Brain microvascular endothelial cell (primary cell): ENCODE data around the gene GLT6D1.

Experiments
- DNase-seq: peaks from one replicate; pipeline ENCODE4 v3.0.0-alpha.2; 2020
- H3K27ac ChIP-seq: fragments of 250-450 bp; sonication (Bioruptor Pico); 2 replicates; pipeline ENCODE4 v1.5.1; 2020; ENCODE audit warnings: mild to moderate bottlenecking, moderate library complexity
- H3K27me3 ChIP-seq: fragments of 250-450 bp; sonication (Bioruptor Pico); replicated peaks from 2 replicates; pipeline ENCODE4 v1.5.1; 2020; ENCODE audit warnings: mild to moderate bottlenecking
- H3K36me3 ChIP-seq: fragments of 250-450 bp; sonication (Bioruptor Pico); replicated peaks from 2 replicates; pipeline ENCODE4 v1.5.1; 2020; ENCODE audit warnings: mild to moderate bottlenecking
- H3K4me3 ChIP-seq: 2 replicates; pipeline ENCODE4 v1.5.1; 2011; ENCODE audit warnings: low read depth, mild to moderate bottlenecking, control low read depth, low read length, moderate library complexity
- CTCF ChIP-seq: IDR thresholded peaks from 2 replicates; pipeline ENCODE4 v1.5.1; 2011; ENCODE audit warnings: low read depth, mild to moderate bottlenecking, moderate library complexity, low read length, control low read depth, inconsistent platforms; ENCODE audit errors: missing control alignments
- in situ Hi-C: cut with HindIII; loops from 2 replicates; pipeline ENCODE4 v1.10.0; 2017; ENCODE audit warnings: low sequenced_read_pairs, low pct_ligation_motif_present

Gene GLT6D1

GRCh38 chr9:135610290-135611141 lies 28.8 kb downstream of the GLT6D1 start:
- TF ChIP-seq CTCF: no peak
- Histone ChIP-seq H3K27me3 (no peaks in the 10 kb centered on the region), H3K36me3 (no peaks in the 10 kb centered on the region), H3K4me3 (no peak overlapping the region), H3K27ac (no peak overlapping the region)
- in situ Hi-C loops: no loop called here
- no peak for DNase-seq

GRCh38 chr9:135609366-135609955 lies 29.9 kb downstream of the GLT6D1 start:
- no peak for DNase-seq

GRCh38 chr9:135608999-135609317 lies 30.4 kb downstream of the GLT6D1 start:
- Histone ChIP-seq H3K27me3 (no peaks in the 10 kb centered on the region), H3K27ac (no peak overlapping the region), H3K4me3 (no peak overlapping the region), H3K36me3 (no peaks in the 10 kb centered on the region)
- no peak for TF ChIP-seq CTCF
- DNase-seq: no peak
- in situ Hi-C loops: no loop called here

More at GRCh38 chr9:135609366-135609955, 29.9 kb downstream of the GLT6D1 start:
- Histone ChIP-seq H3K4me3 (no peak overlapping the region), H3K27ac (no peak overlapping the region), H3K36me3 (no peaks in the 10 kb centered on the region), H3K27me3 (no peaks in the 10 kb centered on the region)
- in situ Hi-C loops: no loop called here
- TF ChIP-seq CTCF: no peak

- no peaks in the 10 kb centered on the region for H3K36me3 ChIP-seq
These were observed 30.9 kb downstream of the GLT6D1 start for GRCh38 chr9:135608294-135608998.

More at GRCh38 chr9:135608294-135608998, 30.9 kb downstream of the GLT6D1 start:
- no peak overlapping the region for H3K4me3 ChIP-seq
- DNase-seq: no peak
- H3K27ac ChIP-seq: no peak overlapping the region
- no peak for TF ChIP-seq CTCF
- in situ Hi-C loops: no loop called here
- H3K27me3 ChIP-seq: no peaks in the 10 kb centered on the region
